AG04450 (cell line): ENCODE measurements around the gene PMEL. TPM values are rescaled to one million over a fixed set of nuclear protein-coding genes. Genes with fewer than 3 reads are reported as not detected.

Experiments
- CTCF ChIA-PET: fragments of 300-600, 350-600 bp; formaldehyde crosslinking; extraction: SDS; loops from one replicate; lab custom pipeline; 2022; ENCODE audit warnings: antibody characterized with exemption, inconsistent platforms; lab: Charles Lee
- POLR2A ChIA-PET: fragments of 350-600 bp; formaldehyde crosslinking; extraction: SDS; loops from one replicate; lab custom pipeline; 2021; ENCODE audit warnings: antibody characterized with exemption, inconsistent platforms; lab: Yijun Ruan, JAX
- DNase-seq: peaks from one replicate; pipeline ENCODE4 v3.0.0-alpha.2; 2011; ENCODE audit warnings: low read depth, low spot score
- H3K27ac ChIP-seq: one replicate; pipeline ENCODE4 v1.5.1; 2012; ENCODE audit warnings: low read depth, low read length, control low read depth
- H3K27me3 ChIP-seq: one replicate; pipeline ENCODE4 v1.6.0; 2012; ENCODE audit warnings: low read length; ENCODE audit not compliant: control insufficient read depth, insufficient read depth
- H3K4me3 ChIP-seq: 2 replicates; pipeline ENCODE4 v1.5.1; 2011; ENCODE audit warnings: mild to moderate bottlenecking, low read depth, low read length, control low read depth
- H3K9me3 ChIP-seq: 2 replicates; pipeline ENCODE4 v1.5.1; 2012; ENCODE audit warnings: low read length; ENCODE audit not compliant: control insufficient read depth, insufficient read depth
- polyA plus RNA-seq: library from polyadenylated mRNA; depleted of rRNA; stranded (reverse); fragments of >200 nt; gene quantifications from 2 replicates; pipeline ENCODE4 v1.2.3, GENCODE V29; 2011
- TF ChIP-seq, protein P1 (sequence below): IDR thresholded peaks from 2 replicates; pipeline ENCODE4 v1.5.1; 2011; ENCODE audit warnings: low read depth, low read length, control low read depth, inconsistent platforms

Gene PMEL
- polyA plus RNA-seq, 1 experiment = 1.6 TPM

- no peak overlapping the region; the same call in 1 of the 2 replicates for H3K4me3 ChIP-seq
- DNase-seq = peak; percentile 60
- POLR2A ChIA-PET = interaction anchor here (0.6 to 1.0 kb wide), 4 partner anchors 13 to 202 kb away, joined by 4 read pairs; partner anchors contain the start of genes DNAJC14, ORMDL2, PYM1 and SARNP
- H3K27me3 ChIP-seq = no peaks in the 10 kb centered on the region
- no peaks in the 10 kb centered on the region for H3K9me3 ChIP-seq
- TF ChIP-seq, protein P1, sequence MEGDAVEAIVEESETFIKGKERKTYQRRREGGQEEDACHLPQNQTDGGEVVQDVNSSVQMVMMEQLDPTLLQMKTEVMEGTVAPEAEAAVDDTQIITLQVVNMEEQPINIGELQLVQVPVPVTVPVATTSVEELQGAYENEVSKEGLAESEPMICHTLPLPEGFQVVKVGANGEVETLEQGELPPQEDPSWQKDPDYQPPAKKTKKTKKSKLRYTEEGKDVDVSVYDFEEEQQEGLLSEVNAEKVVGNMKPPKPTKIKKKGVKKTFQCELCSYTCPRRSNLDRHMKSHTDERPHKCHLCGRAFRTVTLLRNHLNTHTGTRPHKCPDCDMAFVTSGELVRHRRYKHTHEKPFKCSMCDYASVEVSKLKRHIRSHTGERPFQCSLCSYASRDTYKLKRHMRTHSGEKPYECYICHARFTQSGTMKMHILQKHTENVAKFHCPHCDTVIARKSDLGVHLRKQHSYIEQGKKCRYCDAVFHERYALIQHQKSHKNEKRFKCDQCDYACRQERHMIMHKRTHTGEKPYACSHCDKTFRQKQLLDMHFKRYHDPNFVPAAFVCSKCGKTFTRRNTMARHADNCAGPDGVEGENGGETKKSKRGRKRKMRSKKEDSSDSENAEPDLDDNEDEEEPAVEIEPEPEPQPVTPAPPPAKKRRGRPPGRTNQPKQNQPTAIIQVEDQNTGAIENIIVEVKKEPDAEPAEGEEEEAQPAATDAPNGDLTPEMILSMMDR = peak; percentile 93
- CTCF ChIA-PET = interaction anchor here (0.6 to 4.3 kb wide), 34 partner anchors 9 to 1715 kb away, joined by 3 to 93 read pairs (median 4); partner anchors contain the start of genes DGKA, MMP19, ORMDL2 and PYM1
- no peak overlapping the region for H3K27ac ChIP-seq
Observed at GRCh38 chr12:55940065-55940732, 25.6 kb downstream of the PMEL start.

GRCh38 chr12:55938826-55939501 lies 26.9 kb downstream of the PMEL start:
- POLR2A ChIA-PET = interaction anchor here (0.7 kb wide), 1 partner anchor 195 kb away, joined by 3 read pairs; no protein-coding TSS in a partner anchor

GRCh38 chr12:55937981-55938380 lies 27.9 kb downstream of the PMEL start:
- no peak for DNase-seq
- POLR2A ChIA-PET = interaction anchor here (0.7 kb wide), 1 partner anchor 194 kb away, joined by 3 read pairs; no protein-coding TSS in a partner anchor
- TF ChIP-seq, protein P1 = no peak
- Histone ChIP-seq H3K27me3 (no peaks in the 10 kb centered on the region), H3K9me3 (no peaks in the 10 kb centered on the region), H3K27ac (no peak overlapping the region), H3K4me3 (no peak overlapping the region)
- CTCF ChIA-PET = interaction anchor here (0.7 to 4.3 kb wide), 3 partner anchors 10 to 199 kb away, joined by 3 to 93 read pairs (median 4); partner anchors contain the start of gene PYM1

More at GRCh38 chr12:55938826-55939501, 26.9 kb downstream of the PMEL start:
- DNase-seq = no peak
- no peak overlapping the region for H3K4me3 ChIP-seq
- no peaks in the 10 kb centered on the region for H3K27me3 ChIP-seq
- no peak overlapping the region for H3K27ac ChIP-seq
- TF ChIP-seq, protein P1 = no peak
- CTCF ChIA-PET = interaction anchor here (0.6 to 4.3 kb wide), 18 partner anchors 8 to 200 kb away, joined by 3 to 93 read pairs (median 4); partner anchors contain the start of genes DGKA, ORMDL2, PYM1 and SARNP
- H3K9me3 ChIP-seq = no peaks in the 10 kb centered on the region

- CTCF ChIA-PET = interaction anchor here (0.7 to 1.5 kb wide), 3 partner anchors 9 to 198 kb away, joined by 3 to 11 read pairs (median 4); no protein-coding TSS in a partner anchor
- no peaks in the 10 kb centered on the region for H3K9me3 ChIP-seq
- POLR2A ChIA-PET = interaction anchor here (0.6 to 1.8 kb wide), 2 partner anchors 70 to 118 kb away, joined by 5 to 9 read pairs; partner anchors contain the start of genes ORMDL2 and SARNP
- H3K4me3 ChIP-seq = peak overlapping the region; percentile 27; the same call in 1 of the 2 replicates
- TF ChIP-seq, protein P1 = no peak
- no peak for DNase-seq
- no peaks in the 10 kb centered on the region for H3K27me3 ChIP-seq
- H3K27ac ChIP-seq = no peak overlapping the region
Observed at GRCh38 chr12:55935738-55936151, 30.1 kb downstream of the PMEL start.
